K562 (cell line): ENCODE measurements around the gene GCNA. TPM values are rescaled to one million over a fixed set of nuclear protein-coding genes. Genes with fewer than 3 reads are reported as not detected.
A peak's percentile ranks its signal among the peaks of the same experiment; 100 is the strongest.

Source experiments
- ATAC-seq: fragments of 200-7000 bp; cut with Tn5 transposase; 3 replicates; pipeline ENCODE4 v1.9.1; 2020; ENCODE audit warnings: moderate library complexity
- BruUV-seq: library from RNA; stranded (reverse); fragments of 400-500 nt; replicated peaks from 2 replicates; lab custom pipeline; 2021; lab: Mats Ljungman, UMichigan
- CTCF ChIA-PET: fragments of 300-600 bp; formaldehyde crosslinking; extraction: SDS; loops from one replicate; lab custom pipeline; 2021; ENCODE audit warnings: low intra/inter-chr PET ratio; lab: Yijun Ruan, JAX
- POLR2A ChIA-PET: fragments of 300-600, 350-650 bp; sonication (Branson Sonifier 250); formaldehyde crosslinking; extraction: SDS; loops from one replicate; lab custom pipeline; 2021; ENCODE audit warnings: antibody characterized with exemption, inconsistent platforms; lab: Yijun Ruan, JAX
- DNase-seq, 4 experiments: peaks; one replicate each; pipeline versions ENCODE4 v3.0.0 to v3.0.0-alpha.2; 2011 to 2018; ENCODE audit warnings: low spot score in 3 of 4, mixed read lengths in 3 of 4; ENCODE audit errors: extremely low read depth in 1 of 4
- FAIRE-seq: peaks from 2 replicates; lab custom pipeline; 2011; peaks lifted over from hg19 to GRCh38; lab: Jason Lieb, UNC
- H2AFZ ChIP-seq: 2 replicates; pipeline ENCODE4 v1.6.0; 2011; ENCODE audit warnings: low read depth, low read length, control low read depth, inconsistent platforms
- H3K27ac ChIP-seq: fragments of 200-600 bp; 3 replicates; pipeline ENCODE4 v1.8.0; 2011; ENCODE audit warnings: low read depth, mild to moderate bottlenecking, control low read depth, inconsistent platforms, low read length, moderate library complexity, mixed read lengths; ENCODE audit errors: extremely low read depth
- H3K27me3 ChIP-seq, 2 experiments: fragments of 300-600 bp in 1 of 2; 2 replicates in 1 of 2; 3 replicates in 1 of 2; pipeline versions ENCODE4 v1.6.0 to v1.8.0; 2011; ENCODE audit warnings: inconsistent platforms in 2 of 2, low read length in 2 of 2, mild to moderate bottlenecking in 1 of 2, mixed read lengths in 1 of 2, moderate library complexity in 1 of 2; ENCODE audit not compliant: control insufficient read depth in 2 of 2, insufficient read depth in 2 of 2
- H3K36me3 ChIP-seq: fragments of 300-600 bp; 3 replicates; pipeline ENCODE4 v1.8.0; 2011; ENCODE audit warnings: mild to moderate bottlenecking, low read length, inconsistent platforms; ENCODE audit not compliant: control insufficient read depth, insufficient read depth
- H3K4me1 ChIP-seq, 2 experiments: fragments of 200-600 bp in 1 of 2; replicated peaks in 1 of 2; 2 replicates in 1 of 2; 3 replicates in 1 of 2; pipeline versions ENCODE4 v1.5.1 to v1.8.0; 2011; ENCODE audit warnings: inconsistent platforms in 2 of 2, low read length in 2 of 2, mild to moderate bottlenecking in 1 of 2, mixed read lengths in 1 of 2, moderate library complexity in 1 of 2; ENCODE audit not compliant: control insufficient read depth in 2 of 2, insufficient read depth in 2 of 2
- H3K4me2 ChIP-seq: 2 replicates; pipeline ENCODE4 v1.6.1; 2011; ENCODE audit warnings: low read length, control low read depth, inconsistent platforms, mixed read lengths; ENCODE audit not compliant: insufficient read depth
- H3K4me3 ChIP-seq: fragments of 200-600 bp; sonication (generic), shearing (Covaris generic); 2 replicates; pipeline ENCODE4 v1.5.1; 2016; ENCODE audit warnings: control low read depth, inconsistent platforms
- H3K79me2 ChIP-seq: fragments of 200-600 bp; 3 replicates; pipeline ENCODE4 v1.8.0; 2011; ENCODE audit warnings: low read length, inconsistent platforms; ENCODE audit not compliant: control insufficient read depth, insufficient read depth
- H3K9ac ChIP-seq, 2 experiments: 2 replicates each; pipeline versions ENCODE4 v1.6.0 to v1.6.1; 2011; ENCODE audit warnings: low read depth in 2 of 2, low read length in 2 of 2, control low read depth in 1 of 2, inconsistent platforms in 1 of 2, mild to moderate bottlenecking in 1 of 2, mixed read lengths in 1 of 2; ENCODE audit not compliant: insufficient read depth in 1 of 2
- H3K9me1 ChIP-seq: one replicate; pipeline ENCODE4 v1.6.0; 2011; ENCODE audit warnings: inconsistent platforms, mild to moderate bottlenecking, low read length, moderate library complexity; ENCODE audit not compliant: control insufficient read depth, insufficient read depth
- H3K9me3 ChIP-seq: replicated peaks from 2 replicates; pipeline ENCODE4 v1.5.1; 2011; ENCODE audit warnings: low read depth, low read length, inconsistent platforms; ENCODE audit not compliant: control insufficient read depth, insufficient read depth
- H4K20me1 ChIP-seq: replicated peaks from 2 replicates; pipeline ENCODE4 v1.6.1; 2011; ENCODE audit warnings: low read length, inconsistent platforms, mixed read lengths; ENCODE audit not compliant: control insufficient read depth, insufficient read depth
- HMG20A ChIP-seq: fragments of 450-650 bp; formaldehyde crosslinking; conservative IDR thresholded peaks from 2 replicates; pipeline ENCODE4 v1.4.0; 2020; ENCODE audit warnings: mild to moderate bottlenecking, mixed read lengths
- MBD2 ChIP-seq: sonication (generic); IDR thresholded peaks from 2 replicates; pipeline ENCODE4 v1.6.1; 2016; ENCODE audit warnings: low read depth, borderline replicate concordance
- MEF2A ChIP-seq: IDR thresholded peaks from 2 replicates; pipeline ENCODE4 v1.6.1; 2011; ENCODE audit warnings: low read depth, mild to moderate bottlenecking, low read length, moderate library complexity; ENCODE audit not compliant: control insufficient read depth
- RBM25 ChIP-seq: fragments of 200-400 bp; formaldehyde crosslinking; IDR thresholded peaks from 2 replicates; pipeline ENCODE4 v1.6.1; 2018; ENCODE audit warnings: low read length, low read depth, moderate library complexity; ENCODE audit not compliant: severe bottlenecking
- SETDB1 ChIP-seq: IDR thresholded peaks from one replicate; pipeline ENCODE4 v1.6.1; 2012; ENCODE audit warnings: low read length, control low read depth, inconsistent platforms
- SUPT5H ChIP-seq: fragments of 450-650 bp; IDR thresholded peaks from 2 replicates; pipeline ENCODE4 v1.6.1; 2016
- TFE3 ChIP-seq: fragments of 450-650 bp; formaldehyde crosslinking; IDR thresholded peaks from 2 replicates; pipeline ENCODE4 v1.4.0; 2020; ENCODE audit warnings: mild to moderate bottlenecking, mixed read lengths
- ZFP1 ChIP-seq: fragments of 450-650 bp; formaldehyde crosslinking; IDR thresholded peaks from 2 replicates; pipeline ENCODE4 v1.4.0; 2020; ENCODE audit warnings: mild to moderate bottlenecking, mixed read lengths
- ZNF347 ChIP-seq: fragments of 450-650 bp; formaldehyde crosslinking; IDR thresholded peaks from 2 replicates; pipeline ENCODE4 v1.4.0; 2020; ENCODE audit warnings: low read depth, mild to moderate bottlenecking, moderate library complexity
- WGBS: fragments of 100-300 bp; shearing (Covaris generic); methylation state at CpG from one replicate; pipeline ENCODE4 v1.1.6; 2016; ENCODE audit warnings: low coverage, mixed read lengths; ENCODE audit not compliant: insufficient coverage; ENCODE audit errors: missing lambda C conversion rate; 5-methylcytosine and 5-hydroxymethylcytosine counted together
- in situ Hi-C: fragments of 300-500 bp; cut with MboI; formaldehyde crosslinking; loops from 4 replicates; pipeline ENCODE4 v1.15.0; 2018; ENCODE audit warnings: inconsistent platforms, mixed read lengths
- intact Hi-C: fragments of 100-400 bp; cut with micrococcal nuclease; formaldehyde crosslinking; loops from 2 replicates; pipeline ENCODE4 v1.14.2; 2022
- polyA plus RNA-seq, 8 experiments: library from polyadenylated mRNA; depleted of rRNA in 4 of 8; stranded (reverse) in 5 of 8; unstranded in 3 of 8; fragments of >200 nt; fragmentation: Nextera tagmentation in 2 of 8; fragmentation: Illumina TruSeq in 1 of 8; extraction: Ambion mirVana in 2 of 8; extraction: Trizol in 1 of 8; gene quantifications; 2 replicates each; pipeline versions ENCODE4 v1.2.1 to v1.2.3, GENCODE V29; 2011 to 2014; ENCODE audit warnings: inconsistent platforms in 1 of 8, missing spikeins in 1 of 8
- total RNA-seq, 7 experiments: library from RNA; depleted of rRNA in 6 of 7; stranded (reverse); fragments of >200 nt in 6 of 7; fragmentation: Illumina TruSeq in 2 of 7; extraction: Trizol in 2 of 7; gene quantifications; 2 replicates each; pipeline versions ENCODE4 v1.2.1 to v1.2.3, GENCODE V29; 2011 to 2021; ENCODE audit warnings: low replicate concordance in 1 of 7

The GCNA gene
- total and polyA plus RNA-seq, 9 of the 15 experiments (the other 6 are each of a cell fraction or from before 2014, with no cell fraction given): 0.27 to 1.5 (median 0.86) TPM

GRCh38 chrX:71623714-71624113 lies 45.5 kb downstream of the GCNA start:
- Histone ChIP-seq H3K9me1 (no peaks in the 10 kb centered on the region), H3K4me3 (no peak overlapping the region), H3K4me2 (no peak overlapping the region), H3K9me3 (no peaks in the 10 kb centered on the region), H3K27ac (no peak overlapping the region), H4K20me1 (no peaks in the 10 kb centered on the region), H3K27me3 (peaks cover 0 to 12% of the 10 kb centered on the region in 2 experiments; a peak in 2 of 5 replicates), H2AFZ (no peak overlapping the region), H3K79me2 (no peaks in the 10 kb centered on the region), H3K36me3 (no peaks in the 10 kb centered on the region), H3K4me1 (peaks cover 2 to 4% of the 10 kb centered on the region in 2 experiments; a peak in 2 of 5 replicates), H3K9ac (no peak overlapping the region)
- no TSS peak for BruUV-seq
- DNase-seq (peak in 1 of 4 experiments; percentile 18), FAIRE-seq (no peak), ATAC-seq (peak; percentile 24)
- ChIA-PET POLR2A (no interaction called here), CTCF (no interaction called here)
- WGBS: 67% methylated on average over 3 of the region's 3 CpGs
- in situ Hi-C loops: no loop called here
- intact Hi-C loops: no loop called here
- TF ChIP-seq SUPT5H (no peak), HMG20A (CRISPR knock-in tag) (no peak), MEF2A (no peak), RBM25 (no peak), ZNF347 (CRISPR knock-in tag) (no peak), MBD2 (no peak), SETDB1 (no peak), ZFP1 (CRISPR knock-in tag) (no peak), TFE3 (CRISPR knock-in tag) (no peak)
